ENCODE data around the gene ZNF763.
"Not testable (repeated sequence)": the region's sequence is repeated elsewhere in the genome, so short reads cannot be mapped to it uniquely, and the experiment has no call there.

Gene ZNF763

GRCh38 chr19:11964858-11965645 is at the start of gene ZNF763:
Gene ZNF763, plus strand, starts transcription at chr19:11965040. Its CDS starts 169 bp downstream, at chr19:11965209.
- FAIRE-seq = no peak

DNA sequence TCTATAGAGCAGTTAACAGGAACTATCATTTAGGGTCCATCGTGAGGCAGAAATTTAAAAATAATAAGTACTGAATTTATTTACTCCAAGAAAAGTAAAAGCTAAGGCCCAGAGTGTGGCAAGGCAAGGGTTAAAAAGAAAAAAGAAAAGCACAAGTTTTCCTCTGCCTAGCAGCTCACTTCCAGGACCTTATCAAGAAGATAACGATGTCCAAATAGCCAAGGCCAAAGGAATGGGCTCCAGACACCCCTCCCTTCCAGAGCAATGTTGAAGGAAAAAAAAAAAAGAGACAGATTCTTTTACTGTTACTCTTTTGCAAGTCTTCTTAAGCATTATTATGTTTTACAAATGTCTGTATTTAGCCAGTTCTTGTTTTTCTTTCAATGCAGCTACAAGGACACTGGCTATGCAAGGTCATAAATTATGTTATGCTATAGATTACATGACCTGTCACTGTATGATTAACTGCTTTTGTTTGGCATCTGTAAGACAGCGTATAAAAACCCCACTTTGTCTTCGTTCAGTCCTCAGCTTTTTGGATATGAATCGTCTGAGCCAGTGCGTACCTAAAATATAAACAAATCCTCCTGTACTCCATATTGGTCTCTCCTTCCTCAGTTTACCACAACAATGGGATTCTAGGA is 42.9 kb upstream of the ZNF763 start:
- FAIRE-seq = no peak

DNA sequence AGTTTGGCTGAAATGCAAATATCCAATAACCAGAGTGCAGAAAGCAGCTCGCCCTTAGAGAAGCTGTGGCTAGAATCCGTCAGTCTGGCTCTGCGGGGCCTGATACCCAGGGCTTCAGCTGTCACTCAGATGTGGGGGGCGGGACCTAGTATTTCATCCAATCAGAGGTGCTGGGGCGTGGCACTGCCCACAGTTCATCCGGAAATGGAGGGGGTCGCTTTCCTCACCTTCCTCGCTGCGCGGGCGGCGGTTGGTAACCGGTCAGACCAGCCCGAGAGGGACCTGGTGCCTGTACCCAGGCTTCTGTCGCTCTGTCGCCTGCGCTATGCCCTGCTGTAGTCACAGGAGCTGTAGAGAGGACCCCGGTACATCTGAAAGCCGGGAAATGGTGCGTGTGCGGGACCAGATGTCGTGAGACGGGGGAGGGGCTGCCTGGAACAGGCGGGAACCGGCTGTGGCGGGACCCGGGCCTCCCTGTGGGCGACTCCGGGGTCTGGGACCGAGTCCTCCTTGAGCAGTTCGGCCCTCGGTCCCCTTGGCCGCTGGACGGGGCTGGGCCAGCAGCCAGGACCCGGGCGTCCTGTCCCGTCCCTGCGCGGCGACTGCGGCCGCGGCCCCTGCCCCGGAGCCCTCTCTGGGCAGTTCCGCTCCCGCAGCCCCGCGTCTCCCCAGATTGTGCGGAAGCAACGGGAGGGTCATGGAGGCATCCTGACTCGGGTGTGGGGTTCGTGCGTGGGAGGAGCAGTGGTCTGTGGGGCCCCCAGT is 39.8 kb upstream of the ZNF763 start, which contains the start of gene ZNF700:
Gene ZNF700 (plus strand): TSS at position 222 of the 765 bp plus-strand sequence. CDS start 104 bp downstream, at position 326.
- FAIRE-seq = peak; percentile 66

GRCh38 chr19:11925651-11926187 is 39.1 kb upstream of the ZNF763 start:
- not testable (repeated sequence) for FAIRE-seq

GRCh38 chr19:11927227-11927626 is 37.6 kb upstream of the ZNF763 start:
- no peak for FAIRE-seq

- FAIRE-seq = no peak
Measured at GRCh38 chr19:11931051-11931450, 33.8 kb upstream of the ZNF763 start.

DNA sequence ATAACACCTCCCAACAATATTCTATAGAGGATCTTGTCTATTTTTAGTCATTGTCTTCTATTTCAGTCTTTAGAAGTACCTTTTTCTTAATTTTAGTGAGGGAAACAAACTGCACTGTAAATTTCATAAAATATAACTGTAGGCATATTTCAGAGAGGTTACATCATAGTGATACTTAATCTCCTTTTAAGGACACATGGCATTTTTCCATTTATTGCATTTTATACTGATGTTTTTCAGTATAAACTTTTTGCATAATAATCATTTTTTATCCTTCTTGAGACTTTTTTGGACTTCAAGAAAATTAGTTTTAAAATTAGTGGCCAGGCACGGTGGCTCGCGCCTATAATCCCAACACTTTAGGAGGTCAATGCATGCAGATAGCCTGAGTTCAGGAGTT is 33.3 kb upstream of the ZNF763 start:
- FAIRE-seq = no peak

- not testable (repeated sequence) for FAIRE-seq
Measured at GRCh38 chr19:11935829-11936228, 29.0 kb upstream of the ZNF763 start.

DNA sequence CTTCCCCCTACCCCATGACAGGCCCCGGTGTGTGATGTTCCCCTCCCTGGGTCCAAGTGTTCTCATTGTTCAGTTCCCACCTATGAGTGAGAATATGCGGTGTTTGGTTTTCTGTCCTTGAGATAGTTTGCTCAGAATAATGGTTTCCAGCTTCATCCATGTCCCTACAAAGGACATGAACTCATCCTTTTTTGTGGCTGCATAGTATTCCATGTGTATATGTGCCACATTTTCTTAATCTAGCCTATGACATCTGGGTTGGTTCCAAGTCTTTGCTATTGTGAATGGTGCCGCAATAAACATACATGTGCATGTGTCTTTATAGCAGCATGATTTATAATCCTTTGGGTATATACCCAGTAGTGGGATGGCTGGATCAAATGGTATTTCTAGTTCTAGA is 26.5 kb upstream of the ZNF763 start:
- FAIRE-seq = not testable (repeated sequence)

DNA sequence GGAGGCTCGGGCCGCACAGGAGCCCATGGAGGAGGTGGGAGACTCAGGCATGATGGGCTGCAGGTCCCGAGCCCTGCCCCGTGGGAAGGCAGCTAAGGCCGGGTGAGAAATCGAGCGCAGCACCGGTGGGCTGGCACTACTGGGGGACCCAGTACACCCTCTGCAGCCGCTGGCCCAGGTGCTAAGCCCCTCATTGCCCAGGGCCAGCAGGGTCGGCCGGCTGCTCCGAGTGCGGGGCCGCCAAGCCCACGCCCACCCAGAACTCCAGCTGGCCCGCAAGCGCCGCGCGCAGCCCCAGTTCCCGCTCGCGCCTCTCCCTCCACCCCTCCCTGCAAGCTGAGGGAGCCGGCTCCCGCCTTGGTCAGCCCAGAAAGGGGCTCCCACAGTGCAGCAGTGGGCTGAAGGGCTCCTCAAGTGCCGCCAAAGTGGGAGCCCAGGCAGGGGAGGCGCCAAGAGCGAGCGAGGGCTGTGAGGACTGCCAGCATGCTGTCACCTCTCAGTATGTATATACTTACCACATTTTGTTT is 23.4 kb upstream of the ZNF763 start:
- not testable (repeated sequence) for FAIRE-seq

DNA sequence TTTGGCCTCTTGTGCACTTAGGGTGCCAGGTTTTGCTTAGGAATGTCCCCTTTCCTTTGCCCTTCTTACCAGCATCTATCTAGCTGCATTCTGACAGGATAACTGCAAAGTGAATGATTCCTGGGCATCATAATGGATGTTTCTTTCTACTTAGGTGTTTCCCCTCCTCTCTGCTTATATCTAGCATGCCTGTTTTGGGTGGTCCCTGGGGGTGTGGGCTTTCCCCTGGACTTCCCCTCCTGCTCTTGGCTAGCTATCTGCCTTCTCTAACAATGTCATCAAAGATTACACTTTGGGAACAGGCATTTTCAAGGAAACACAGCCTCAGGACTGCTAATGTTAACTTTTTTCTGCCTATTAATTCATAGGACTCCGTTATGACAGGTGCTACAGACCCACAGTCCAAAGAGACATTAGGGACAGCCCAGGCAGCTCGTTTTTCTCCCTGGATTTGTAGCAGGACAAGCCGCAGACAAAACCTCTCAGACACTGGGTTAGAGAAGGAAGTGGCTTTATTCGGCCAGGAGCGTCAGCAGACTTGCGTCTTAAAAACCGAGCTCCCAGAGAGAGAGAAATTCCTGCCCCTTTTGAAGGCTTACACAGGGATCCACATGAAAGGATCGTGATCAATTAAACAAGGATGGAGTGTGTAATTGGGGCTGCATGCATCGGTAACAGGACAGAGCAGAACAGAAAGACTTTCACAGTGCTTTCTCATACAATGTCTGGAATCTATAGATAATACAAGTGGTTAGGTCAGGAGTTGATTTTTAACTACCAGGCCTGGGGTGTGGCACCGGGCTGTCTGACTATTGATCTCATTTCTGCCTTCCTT is 22.6 kb upstream of the ZNF763 start:
- no peak for FAIRE-seq

GRCh38 chr19:11942843-11943108 is 22.1 kb upstream of the ZNF763 start:
- FAIRE-seq = no peak

DNA sequence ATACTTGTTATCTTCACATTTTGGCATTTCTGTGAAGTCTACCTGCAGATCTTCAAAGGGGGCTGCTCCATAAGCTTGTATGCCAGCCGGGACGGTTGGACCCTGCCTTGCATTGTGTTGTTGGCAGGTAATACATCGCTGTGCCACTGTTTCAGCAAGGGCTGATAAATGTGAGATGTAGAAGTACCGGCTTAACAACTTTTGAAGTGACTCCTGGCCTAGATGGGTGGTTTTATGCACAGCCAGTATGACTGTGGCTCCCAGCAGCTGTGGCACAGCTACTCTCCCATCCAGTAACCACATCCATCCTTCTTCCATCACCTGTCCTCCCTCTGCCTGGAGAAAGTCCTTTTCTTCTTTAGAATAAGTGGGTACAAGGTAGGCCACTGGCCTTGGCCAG is 20.2 kb upstream of the ZNF763 start:
- no peak for FAIRE-seq

DNA sequence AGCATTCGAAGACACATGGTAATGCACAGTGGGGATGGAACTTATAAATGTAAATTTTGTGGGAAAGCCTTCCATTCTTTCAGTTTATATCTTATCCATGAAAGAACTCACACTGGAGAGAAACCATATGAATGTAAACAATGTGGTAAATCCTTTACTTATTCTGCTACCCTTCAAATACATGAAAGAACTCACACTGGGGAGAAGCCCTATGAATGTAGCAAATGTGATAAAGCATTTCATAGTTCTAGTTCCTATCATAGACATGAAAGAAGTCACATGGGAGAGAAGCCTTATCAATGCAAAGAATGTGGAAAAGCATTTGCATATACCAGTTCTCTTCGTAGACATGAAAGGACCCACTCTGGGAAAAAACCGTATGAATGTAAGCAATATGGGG is 16.2 kb upstream of the ZNF763 start:
- no peak for FAIRE-seq

GRCh38 chr19:11949201-11949600 is 15.6 kb upstream of the ZNF763 start:
- no peak for FAIRE-seq

DNA sequence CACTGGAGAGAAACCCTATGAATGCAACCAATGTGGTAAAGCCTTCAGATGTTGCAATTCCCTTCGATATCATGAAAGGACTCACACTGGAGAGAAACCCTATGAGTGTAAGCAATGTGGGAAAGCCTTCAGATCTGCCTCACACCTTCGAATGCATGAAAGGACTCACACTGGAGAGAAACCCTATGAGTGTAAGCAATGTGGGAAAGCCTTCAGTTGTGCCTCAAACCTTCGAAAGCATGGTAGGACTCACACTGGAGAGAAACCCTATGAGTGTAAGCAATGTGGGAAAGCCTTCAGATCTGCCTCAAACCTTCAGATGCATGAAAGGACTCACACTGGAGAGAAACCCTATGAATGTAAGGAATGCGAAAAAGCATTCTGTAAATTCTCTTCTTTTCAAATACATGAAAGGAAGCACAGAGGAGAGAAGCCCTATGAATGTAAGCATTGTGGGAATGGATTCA is 15.2 kb upstream of the ZNF763 start:
- FAIRE-seq = not testable (repeated sequence)

DNA sequence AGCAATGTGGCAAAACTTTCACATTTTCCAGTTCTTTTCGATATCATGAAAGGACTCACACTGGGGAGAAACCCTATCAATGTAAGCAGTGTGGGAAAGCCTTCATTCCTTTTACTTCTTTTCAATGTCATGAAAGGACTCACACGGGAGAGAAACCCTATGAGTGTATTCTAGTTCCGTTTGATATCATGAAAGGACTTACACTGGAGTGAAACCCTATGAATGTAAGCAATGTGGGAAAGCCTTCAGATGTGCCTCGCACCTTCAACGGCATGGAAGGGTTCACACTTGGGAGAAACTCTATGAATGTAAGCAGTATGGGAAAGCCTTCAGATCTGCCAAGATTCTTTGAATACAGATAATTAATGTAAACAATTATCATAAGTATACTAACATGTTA is 14.5 kb upstream of the ZNF763 start:
- FAIRE-seq = no peak

- no peak for FAIRE-seq
Measured at GRCh38 chr19:11963566-11964355, 1.1 kb upstream of the ZNF763 start.

DNA sequence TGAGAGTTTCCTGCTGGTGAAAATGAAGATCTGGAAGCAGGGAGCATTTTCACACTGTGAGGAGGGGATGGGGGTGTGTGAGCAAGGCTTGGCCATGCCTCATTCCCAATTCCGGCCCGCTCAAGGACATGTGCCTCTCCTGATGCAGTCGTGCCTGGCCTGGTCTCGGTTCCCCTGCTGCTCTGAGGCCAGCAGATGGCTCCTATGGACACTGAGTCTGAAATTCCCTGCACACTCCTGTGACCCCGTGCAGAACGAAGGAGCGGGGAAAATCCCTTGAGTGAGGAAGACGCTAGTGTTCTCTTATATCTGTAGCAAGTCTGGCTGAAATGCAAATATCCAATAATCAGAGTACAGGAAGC is 363 bp upstream of the ZNF763 start:
- FAIRE-seq = no peak

DNA sequence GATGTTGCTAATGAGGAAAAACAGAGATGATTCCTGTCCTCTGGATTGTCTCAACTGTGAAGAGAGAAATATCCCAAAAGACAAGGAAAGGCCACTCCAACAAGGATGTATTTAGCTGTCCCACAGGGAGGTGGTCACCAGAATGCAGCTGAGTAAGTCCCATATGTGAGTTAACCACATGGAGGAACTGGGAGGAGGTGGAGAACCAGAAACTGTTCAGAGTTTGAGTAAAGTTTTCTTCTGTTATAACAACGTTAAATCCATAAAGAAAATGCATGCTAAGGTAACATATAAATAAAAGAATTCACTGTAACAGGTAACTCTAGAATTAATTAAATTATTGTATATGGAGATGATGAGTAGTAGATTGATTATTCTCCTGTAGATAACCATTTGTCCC is 5.3 kb downstream of the ZNF763 start:
- no peak for FAIRE-seq

DNA sequence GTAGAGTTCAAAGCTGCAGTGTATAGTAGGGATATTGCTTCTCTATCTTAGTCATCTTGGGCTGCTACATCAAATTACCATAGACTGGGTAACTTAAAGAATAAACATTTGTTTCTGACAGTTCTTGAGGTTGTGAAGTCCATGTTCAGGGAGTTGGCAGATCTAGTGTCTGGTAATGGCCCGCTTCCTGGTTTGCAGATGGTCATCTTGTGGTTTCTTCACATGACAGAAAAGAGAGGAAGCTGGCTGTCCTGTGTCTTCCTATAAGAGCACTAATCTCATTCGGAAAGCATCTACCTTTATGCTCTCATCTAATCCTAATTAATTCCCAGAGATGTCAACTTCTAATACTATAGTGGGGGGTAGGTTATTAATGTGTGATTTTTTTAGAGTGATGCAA is 6.2 kb downstream of the ZNF763 start:
- no peak for FAIRE-seq

Measured in TTC549 (cell line).